NCI-H1105 (cell line): ENCODE data around the gene CCDC136.

Experiments
- DNase-seq: peaks from one replicate; lab custom pipeline; 2025; lab: John Stamatoyannopoulos, UW

CCDC136 gene

DNA sequence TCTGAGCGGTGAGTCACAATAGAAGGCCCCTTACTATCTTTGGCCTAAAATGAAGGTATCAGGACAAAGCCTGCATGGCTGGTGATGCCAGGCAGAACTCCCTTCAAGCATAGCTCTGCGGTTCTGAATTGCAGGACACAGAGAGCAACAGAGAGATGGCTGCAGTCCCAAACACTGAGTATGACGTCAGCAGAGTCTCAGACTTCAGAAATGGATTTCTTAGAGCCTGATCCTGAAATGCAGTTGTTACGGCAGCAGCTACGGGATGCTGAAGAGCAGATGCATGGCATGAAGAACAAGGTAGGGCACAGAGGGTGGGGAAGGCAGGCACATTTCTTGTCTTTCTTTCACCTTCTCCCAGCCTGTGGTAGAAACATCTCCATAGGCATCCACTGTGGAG lies 13.5 kb downstream of the CCDC136 start:
- no peak for DNase-seq

GRCh38 chr7:128807191-128807590 lies 15.4 kb downstream of the CCDC136 start:
- DNase-seq, result no peak

- DNase-seq, result no peak
These were observed 17.6 kb downstream of the CCDC136 start for GRCh38 chr7:128809363-128809762.

DNA sequence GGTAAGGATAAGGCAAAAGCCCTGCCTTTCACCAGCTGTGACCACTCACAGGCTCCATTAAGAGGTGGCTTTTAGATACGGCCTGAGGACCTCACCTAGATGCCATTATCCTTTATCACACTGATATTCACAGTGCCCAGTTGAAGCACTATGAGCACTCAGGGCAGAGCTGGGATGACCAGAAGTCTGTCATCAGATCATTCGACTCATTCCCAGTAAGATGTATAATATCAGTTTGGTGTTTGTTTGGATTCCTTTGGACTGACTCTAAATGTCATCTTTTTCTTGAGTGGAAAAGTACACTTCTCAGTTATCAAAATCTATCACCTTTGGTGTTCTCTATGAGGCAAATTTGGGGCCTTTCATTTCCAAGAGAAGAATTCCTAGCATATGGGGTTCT lies 18.7 kb downstream of the CCDC136 start:
- no peak for DNase-seq

DNA sequence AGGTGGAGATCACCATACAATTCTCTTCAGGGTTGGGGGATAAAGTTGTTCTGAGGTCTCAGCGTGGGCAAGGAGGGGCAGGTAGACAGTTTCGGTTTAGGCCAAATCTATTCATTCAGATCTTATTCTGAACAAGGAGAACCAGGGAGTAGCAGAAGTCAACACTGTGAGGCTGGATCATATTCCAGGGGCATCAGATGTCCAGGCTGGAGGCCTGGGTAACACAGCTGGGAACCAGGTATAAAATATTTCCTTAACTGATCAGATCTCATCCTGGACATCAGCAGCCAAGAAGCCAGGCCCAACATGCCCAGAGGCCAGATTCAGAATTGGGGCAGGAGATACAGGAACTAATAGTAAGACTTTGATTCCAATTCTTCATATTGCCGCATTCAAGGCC lies 19.2 kb downstream of the CCDC136 start:
- no peak for DNase-seq

GRCh38 chr7:128811631-128812430 lies 20.1 kb downstream of the CCDC136 start:
- DNase-seq, result no peak

DNA sequence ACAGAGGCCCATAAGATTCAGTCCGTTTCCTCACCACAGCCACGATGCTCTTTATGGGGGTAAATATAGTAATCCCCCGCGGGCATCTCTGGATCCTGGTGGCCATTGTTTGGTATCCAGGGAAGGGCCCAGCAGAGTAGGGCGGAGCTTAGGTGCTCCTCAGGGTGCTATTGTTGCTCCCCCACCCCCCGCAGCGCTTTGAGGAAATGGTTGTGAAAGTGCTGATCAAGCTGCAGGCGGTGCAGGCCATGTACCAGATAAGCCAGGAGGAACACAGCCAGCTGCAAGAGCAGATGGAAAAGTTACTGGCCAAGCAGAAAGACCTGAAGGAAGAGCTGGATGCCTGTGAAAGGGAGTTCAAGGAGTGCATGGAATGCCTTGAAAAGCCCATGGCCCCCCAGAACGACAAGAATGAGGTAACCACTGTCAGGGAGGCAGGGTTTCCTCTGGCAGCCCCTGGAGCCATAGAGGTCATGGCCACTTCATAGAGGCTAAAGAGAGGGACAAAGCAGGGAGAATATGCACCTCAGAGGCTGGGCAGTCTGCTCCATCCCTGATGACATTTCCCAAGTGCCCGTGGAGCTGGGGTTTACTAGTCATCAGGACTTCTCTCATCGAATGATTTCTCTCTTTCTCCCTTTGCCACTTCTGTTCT lies 20.9 kb downstream of the CCDC136 start:
- no peak for DNase-seq

- no peak for DNase-seq
These were observed 22.7 kb downstream of the CCDC136 start for GRCh38 chr7:128814499-128814898.

DNA sequence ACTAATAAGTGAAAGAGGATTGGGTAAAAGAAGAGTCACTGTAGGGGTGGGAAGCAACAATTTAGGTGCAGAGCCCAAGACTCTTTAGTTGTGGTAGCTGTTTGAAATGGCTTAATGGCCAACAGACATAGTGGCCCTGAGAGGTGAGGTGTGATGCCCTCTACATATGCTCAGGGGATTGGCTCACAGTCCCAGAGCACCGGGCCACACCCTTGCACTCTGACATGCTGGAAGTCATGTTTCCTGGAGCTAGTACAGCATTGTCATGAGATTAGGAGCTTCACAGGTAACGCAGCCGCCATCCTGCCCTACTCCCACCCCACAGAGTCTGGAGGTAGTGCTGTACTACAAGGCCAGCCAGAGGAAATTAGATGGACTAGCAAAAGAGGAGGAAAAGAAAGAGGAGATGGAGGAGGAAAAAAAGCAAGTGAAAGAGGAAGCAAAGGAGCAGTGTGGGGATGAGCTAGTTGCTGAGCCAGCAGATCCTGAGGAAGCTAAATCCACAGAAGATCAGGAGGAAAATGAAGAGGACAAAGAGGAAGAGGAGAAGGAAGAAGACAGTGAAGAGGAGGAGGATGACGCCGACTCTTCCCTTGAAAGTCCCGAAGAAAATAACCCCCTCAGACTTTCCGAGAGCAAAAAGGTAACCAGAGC lies 23.6 kb downstream of the CCDC136 start:
- no peak for DNase-seq

DNA sequence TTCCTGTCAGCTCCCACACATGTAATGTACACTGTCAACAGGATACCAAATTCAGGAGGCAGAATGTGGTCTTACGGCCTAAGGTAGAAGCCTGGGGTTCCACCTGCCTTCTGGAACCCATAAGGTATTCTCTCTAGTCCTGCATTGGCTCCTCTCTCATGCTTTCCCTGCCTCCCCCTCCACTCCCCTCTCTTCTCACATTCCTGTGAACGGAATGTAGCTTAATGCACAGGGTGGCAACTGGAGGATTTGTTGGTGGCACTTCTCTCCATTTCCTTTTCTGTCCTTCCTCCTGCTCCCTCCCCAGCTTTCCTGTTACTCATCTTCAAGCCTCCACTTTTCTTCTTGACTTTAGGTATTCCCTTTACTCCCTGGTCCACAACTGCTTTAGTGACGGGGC lies 26.9 kb downstream of the CCDC136 start:
- DNase-seq, result no peak

DNA sequence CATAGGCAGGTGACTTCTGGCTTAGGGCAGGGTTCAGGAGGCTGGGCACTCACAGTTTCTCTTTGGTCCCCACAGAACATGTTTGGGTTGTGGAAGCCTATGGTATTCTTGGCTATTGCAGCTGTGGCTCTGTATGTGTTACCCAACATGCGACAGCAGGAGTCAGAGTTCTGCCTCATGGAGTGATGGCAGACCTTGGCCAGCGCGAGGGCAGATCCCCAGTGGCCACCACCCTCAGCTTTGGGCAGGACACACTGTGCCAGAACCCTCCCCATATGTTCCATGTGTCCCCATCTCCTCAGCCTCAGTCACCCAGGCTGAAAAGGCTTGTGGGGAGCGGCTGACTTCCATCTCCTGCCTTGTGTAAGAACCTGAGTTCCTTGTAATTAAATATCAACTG lies 30.0 kb downstream of the CCDC136 start:
- DNase-seq, result no peak

- DNase-seq, result no peak
These were observed 34.7 kb downstream of the CCDC136 start for GRCh38 chr7:128826512-128826911.

DNA sequence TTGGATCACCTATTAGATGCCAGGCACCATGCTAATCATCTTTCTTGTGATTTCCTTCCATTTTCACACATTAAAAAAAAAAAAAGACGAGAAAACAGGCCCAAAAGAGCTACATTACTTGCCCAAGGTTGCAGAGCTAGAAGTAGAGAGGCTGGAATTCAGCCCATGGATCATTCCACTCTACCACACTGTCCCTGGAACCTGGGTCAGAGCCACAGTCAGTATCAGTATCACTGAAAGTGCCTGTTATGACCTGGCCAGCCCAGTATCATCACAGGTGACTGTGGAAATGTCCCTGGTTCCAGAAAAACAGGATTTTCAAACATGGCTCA lies 35.1 kb downstream of the CCDC136 start:
- DNase-seq, result no peak

- DNase-seq, result no peak
These were observed 35.6 kb downstream of the CCDC136 start for GRCh38 chr7:128827248-128827958.

GRCh38 chr7:128827971-128828711 lies 36.4 kb downstream of the CCDC136 start:
- DNase-seq, result no peak

GRCh38 chr7:128829391-128830166 lies 37.8 kb downstream of the CCDC136 start:
- DNase-seq, result no peak

DNA sequence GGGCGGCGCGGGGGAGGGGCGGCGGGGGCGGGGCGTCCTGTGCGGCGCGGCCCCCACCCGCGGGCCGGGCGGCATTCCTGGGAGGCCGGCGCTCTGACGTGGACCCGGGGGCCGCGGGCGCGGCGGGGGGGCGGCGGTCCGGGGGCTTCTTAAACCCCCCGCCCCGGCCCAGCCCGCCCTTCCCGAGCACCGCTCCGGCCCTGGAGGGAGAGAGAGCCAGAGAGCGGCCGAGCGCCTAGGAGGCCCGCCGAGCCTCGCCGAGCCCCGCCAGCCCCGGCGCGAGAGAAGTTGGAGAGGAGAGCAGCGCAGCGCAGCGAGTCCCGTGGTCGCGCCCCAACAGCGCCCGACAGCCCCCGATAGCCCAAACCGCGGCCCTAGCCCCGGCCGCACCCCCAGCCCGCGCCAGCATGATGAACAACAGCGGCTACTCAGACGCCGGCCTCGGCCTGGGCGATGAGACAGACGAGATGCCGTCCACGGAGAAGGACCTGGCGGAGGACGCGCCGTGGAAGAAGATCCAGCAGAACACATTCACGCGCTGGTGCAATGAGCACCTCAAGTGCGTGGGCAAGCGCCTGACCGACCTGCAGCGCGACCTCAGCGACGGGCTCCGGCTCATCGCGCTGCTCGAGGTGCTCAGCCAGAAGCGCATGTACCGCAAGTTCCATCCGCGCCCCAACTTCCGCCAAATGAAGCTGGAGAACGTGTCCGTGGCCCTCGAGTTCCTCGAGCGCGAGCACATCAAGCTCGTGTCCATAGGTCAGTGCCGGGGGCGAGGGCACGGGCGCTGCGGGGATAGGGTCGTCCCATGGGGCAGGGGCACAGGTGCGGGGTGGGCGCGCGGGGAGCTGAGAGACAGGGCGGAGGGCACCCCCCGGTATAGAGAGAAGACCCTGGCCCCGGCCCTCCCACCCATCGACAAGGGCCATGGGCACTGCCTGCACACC lies 38.7 kb downstream of the CCDC136 start, which contains the start of gene FLNC:
FLNC (plus strand) TSS at position 176 of the 947 bp plus-strand sequence; CDS start at position 408, 232 bp downstream.
- peak; percentile 9 for DNase-seq

DNA sequence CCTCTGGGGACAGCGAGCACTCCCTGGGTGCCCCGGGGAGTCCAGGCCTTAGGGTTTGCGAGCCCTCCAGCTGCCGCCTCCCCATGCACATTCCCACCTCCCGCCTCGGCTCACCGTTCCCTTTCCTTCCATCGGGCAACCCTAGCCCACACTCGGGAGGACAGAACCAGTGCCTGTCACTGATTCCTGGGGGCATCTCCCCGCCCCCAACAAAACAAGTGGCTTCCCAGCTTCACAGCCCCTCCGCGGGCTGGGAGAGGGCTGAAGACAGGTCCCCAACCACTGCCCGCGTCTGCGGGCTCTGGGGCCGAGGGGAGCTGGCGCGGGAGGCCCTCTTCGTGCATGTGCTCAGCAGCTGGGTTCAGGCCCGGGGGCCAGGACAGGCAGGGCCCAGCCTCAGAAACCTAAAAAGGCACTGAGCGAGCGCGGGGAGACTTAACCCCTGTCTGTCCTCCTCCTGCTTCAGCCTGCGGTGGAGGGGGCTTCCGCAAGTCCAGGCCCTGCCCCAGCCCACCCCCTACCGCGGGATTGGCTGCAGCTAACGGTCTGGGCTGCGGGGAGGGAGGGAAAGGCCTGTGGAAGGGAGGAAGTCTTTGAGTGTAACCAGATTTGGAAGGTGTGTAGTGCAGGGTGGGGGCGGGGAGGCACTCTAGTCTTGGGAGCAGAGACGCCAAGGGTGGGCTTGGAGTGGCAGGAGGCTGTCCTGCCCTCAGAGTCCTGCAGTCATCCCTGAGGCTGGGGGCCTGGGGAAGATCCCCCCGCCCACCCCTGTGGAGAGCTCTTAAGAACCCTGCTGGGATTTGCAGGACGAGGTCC lies 39.6 kb downstream of the CCDC136 start:
- DNase-seq, result no peak
